Left hindlimb (tissue), 1 donor: ENCODE data around the gene IL1F10.

ENCODE experiments used
- DNase-seq: peaks from one replicate; pipeline ENCODE4 v3.0.0-alpha.2; 2018

The IL1F10 gene

GRCh38 chr2:113114996-113115395 lies 47.2 kb downstream of the IL1F10 start:
- DNase-seq, result no peak

- DNase-seq, result no peak
These were observed 48.6 kb downstream of the IL1F10 start for GRCh38 chr2:113116100-113116958.

GRCh38 chr2:113117541-113118262 lies 49.9 kb downstream of the IL1F10 start:
- DNase-seq, result peak; percentile 55

GRCh38 chr2:113118263-113118657 lies 50.5 kb downstream of the IL1F10 start:
- no peak for DNase-seq

- DNase-seq, result no peak
These were observed 51.3 kb downstream of the IL1F10 start for GRCh38 chr2:113119111-113119510.

- no peak for DNase-seq
These were observed 53.1 kb downstream of the IL1F10 start for GRCh38 chr2:113120861-113121260.

GRCh38 chr2:113122364-113122763 lies 54.6 kb downstream of the IL1F10 start:
- DNase-seq, result no peak

GRCh38 chr2:113123726-113124125 lies 56.0 kb downstream of the IL1F10 start:
- no peak for DNase-seq

GRCh38 chr2:113124181-113124961 lies 56.6 kb downstream of the IL1F10 start:
- no peak for DNase-seq
